SK-MEL-5 (cell line): ENCODE measurements around the gene LMX1A. TPM values are rescaled to one million over a fixed set of nuclear protein-coding genes. Genes with fewer than 3 reads are reported as not detected.

Source experiments
- DNase-seq: peaks from one replicate; pipeline ENCODE4 v3.0.0-alpha.2; 2016; ENCODE audit warnings: low read depth, low spot score
- in situ Hi-C: cut with HindIII; loops from 2 replicates; pipeline ENCODE4 v1.10.0; 2016; ENCODE audit warnings: low sequenced_read_pairs, high pct_unique_total_duplicates, low pct_unique_long_range_greater_than_20kb
- total RNA-seq: library from RNA; depleted of rRNA; stranded (reverse); fragments of >200 nt; shearing (Covaris generic); gene quantifications from 2 replicates; pipeline ENCODE4 v1.2.3, GENCODE V29; 2014

The LMX1A gene
- total RNA-seq, 1 experiment from 2014 or later = not detected

DNA sequence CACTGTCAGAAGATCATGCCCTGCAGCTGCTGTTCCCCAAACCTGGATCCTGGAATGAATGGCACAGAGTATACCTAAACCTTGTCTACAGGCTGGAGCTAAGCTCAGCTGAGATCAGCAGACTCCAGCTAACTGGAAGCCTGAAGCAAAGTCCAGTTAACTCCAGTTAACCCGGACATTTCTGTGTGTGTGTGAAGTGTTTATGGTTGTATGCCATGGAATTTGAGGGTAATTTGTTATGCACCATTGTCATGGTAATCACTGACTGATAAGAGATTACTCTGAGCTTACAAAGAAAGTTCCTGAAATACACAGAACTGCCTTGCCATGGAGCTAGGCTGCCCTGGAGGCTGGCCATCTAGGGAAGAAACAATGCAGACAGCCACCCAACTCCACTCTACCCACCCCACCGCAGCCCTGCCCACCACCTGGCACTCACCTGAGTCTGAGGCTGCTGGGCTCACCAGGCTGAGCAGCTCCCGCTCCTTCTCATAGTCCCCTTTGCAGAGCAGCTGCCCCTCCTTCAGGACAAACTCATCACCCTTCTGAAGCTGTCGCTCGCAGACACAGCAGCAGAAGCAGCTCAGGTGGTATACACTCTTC, 107.4 kb downstream of the LMX1A start:
- in situ Hi-C loops = no loop called here
- DNase-seq = no peak

DNA sequence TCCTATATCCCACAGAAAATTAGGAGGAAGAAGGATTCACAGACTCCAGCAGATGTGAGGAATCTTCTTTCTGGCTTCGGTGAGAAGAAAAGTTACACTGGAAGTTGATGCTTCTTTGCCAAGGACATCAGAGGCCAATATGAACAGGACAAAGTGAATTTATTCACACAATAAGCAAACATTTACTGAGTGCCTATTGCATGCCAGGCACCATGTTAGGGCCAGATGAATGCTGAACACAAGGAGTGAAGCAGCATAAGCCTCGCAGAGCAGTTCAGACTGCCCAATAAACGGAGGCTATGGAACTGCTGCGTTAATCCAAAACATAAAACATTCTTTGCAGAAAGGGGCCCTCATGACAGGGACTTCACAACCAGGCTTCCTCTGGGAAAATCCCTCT, 114.6 kb downstream of the LMX1A start:
- no peak for DNase-seq
- in situ Hi-C loops = no loop called here

DNA sequence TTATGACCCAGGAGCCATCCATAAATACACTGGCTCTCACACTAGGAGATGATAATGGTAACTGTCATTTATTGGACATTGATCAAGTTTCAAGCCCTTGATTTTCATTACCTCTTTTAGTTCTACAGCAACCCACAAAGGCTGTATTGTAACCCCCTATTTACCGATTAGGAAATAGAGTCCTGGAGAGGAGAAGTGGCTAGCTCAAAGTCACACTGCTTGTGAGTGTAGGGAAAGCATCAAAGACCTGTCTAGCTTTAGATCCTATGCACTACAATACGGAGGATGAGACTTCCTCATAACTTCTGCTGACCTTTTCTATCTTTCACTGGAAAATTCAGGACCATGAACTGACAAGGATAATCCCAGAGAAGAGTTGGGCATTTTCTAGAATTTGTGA, 115.2 kb downstream of the LMX1A start:
- in situ Hi-C loops = no loop called here
- no peak for DNase-seq

DNA sequence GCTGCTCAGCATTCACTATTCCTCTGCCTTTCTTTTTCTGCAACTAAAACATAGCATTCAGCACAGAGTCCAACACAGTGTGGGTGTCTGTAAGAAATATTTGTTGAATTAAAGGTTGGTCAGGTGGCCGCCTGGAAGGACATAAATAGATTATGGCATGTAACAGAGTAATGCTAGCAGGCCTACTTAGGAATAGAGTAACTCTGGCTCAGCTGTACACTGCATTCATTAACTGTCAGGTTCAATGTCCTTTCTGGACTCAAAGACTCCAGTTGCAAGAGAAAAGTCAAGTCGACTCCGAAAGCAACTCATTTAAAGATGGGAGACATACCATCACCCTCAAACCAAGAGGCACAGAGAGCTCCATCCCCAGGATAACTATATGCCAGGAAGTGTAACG, 116.0 kb downstream of the LMX1A start:
- DNase-seq = no peak
- in situ Hi-C loops = no loop called here

DNA sequence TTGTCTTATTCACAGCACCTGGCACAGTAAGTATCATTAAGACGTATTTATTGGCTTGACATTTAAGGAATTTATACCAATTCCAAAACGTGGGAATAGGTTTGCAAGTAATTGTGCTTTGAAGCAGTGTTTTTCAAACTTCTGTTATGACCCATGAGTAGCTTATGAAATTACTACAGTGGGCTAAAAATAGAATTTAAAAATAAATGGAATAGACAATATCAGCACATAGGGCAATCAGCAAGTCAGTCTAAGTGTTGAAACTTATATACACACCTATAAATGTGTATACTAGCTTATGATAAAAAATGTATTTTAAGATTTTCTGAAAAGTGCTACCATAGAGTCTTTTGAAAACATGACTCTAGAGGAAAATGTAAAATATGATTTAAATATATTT, 116.6 kb downstream of the LMX1A start:
- in situ Hi-C loops = no loop called here

DNA sequence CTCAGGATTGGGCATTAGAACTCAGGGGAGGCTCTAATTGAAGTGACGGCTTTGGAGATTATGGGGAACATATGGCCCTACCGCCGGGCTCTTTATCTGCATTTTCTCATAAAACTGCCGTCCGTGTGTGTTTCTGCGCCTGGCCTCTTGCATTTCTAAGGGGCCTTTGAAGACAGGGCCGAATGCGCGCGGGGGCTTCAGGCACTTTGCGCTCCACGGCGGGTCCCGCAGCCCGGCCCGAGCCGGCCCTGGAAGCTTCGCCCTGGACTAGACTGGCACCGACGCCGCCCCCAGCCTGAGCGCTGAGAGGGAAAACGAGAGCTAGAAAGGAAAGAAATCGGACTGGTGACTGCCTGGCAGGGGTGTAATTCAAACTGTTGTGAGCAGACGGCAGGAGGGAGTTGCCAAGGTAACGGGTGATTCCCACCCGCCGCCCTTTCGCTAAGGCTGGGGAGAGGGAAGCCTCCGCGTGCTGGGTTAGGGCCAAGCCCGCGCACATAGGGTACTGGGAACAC, 120.7 kb downstream of the LMX1A start:
- DNase-seq = no peak
- in situ Hi-C loops = no loop called here

More for the DNA sequence above, 116.6 kb downstream of the LMX1A start:
- no peak for DNase-seq

DNA sequence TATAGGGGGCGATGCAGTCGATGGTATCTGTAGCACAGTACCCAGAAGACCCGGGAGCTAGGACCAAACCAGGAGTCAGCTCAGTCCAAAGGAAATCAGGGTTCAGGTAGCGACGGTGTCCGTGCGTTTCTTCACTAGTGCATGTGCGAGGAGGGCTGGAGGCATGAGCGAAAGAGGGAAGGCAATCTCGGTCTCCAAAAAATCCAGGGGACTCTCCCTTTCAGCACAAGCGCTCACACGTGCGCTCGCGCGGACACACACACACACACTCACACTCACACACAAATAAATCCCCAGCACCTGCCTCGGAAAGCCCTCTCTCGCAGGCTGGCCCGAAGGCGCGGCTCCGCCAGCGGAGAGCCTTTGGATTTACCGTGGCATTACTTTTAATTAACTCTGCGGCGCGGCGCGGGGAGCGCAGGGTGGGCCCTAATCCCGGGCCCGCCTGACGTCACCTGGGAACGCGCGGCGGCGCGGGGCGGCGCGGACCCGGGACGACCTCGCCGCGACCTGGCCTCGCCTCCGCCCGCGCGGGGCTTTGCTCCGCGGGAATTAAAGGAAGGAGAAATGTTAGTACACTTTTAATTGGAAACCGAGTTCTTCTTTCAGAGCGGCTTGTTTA, 121.2 kb downstream of the LMX1A start:
- in situ Hi-C loops = no loop called here
- no peak for DNase-seq

DNA sequence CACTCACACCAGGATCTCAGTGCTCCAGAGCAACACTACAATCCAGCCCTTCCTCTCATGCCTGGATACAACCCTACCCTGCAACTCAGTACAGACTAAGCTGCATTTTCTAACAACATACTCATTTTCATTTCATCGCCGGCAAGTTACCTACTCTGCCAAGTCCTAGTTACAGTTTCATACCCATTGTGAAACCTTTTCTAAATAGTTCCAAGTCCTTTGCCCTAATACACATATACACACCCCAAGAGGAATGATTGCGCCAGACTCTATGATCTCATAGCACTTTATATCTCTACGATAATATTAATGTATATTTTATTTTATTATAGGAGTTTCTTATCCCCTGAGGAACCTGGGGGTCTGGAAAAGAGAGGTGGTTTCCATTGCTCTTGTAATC, 122.4 kb downstream of the LMX1A start:
- DNase-seq = no peak
- in situ Hi-C loops = no loop called here

DNA sequence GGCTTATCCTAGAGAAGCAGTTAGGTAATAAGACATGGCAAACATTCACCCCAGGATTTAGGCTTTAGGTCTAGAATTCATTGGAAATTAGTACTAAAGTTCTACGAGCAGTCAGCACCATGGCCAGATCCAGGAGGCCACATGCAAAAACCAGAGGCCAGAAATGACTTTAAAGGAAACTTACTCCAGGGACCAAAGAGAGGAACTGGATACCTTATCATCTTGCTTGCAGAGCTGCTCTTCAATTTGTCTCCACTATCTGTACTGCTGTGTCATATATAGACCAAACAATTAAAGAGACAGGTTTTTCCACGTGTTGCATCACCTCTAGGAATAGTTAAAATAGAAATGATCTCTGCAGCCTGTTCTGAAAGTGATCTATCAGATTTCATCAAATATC, 127.8 kb downstream of the LMX1A start:
- in situ Hi-C loops = no loop called here
- no peak for DNase-seq

DNA sequence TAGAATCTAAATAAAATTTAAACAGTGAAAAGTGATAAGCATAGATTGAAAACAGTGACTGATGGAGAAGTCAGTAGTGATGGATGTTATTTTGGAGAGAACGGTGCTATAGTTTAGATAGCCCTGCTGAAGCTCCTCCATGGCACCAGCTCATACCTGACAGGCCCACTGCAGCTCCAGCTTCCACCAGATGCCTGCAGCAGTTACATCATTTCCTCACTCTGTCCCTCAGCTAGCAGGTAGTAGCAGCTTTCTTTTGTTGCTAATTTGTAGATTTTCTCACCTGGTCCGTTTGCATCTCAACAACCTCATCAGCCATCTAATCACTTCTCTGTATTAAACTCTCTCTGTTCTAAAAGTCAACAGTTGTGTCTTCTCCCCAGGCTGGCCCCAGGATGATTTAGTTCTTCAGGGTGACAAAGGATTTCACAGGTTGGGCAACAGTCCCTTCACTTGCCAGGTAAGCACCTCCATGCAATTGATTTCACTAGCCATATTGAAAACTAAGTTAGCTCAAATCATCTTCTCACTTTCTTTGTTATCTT, 128.3 kb downstream of the LMX1A start:
- in situ Hi-C loops = no loop called here
- no peak for DNase-seq

DNA sequence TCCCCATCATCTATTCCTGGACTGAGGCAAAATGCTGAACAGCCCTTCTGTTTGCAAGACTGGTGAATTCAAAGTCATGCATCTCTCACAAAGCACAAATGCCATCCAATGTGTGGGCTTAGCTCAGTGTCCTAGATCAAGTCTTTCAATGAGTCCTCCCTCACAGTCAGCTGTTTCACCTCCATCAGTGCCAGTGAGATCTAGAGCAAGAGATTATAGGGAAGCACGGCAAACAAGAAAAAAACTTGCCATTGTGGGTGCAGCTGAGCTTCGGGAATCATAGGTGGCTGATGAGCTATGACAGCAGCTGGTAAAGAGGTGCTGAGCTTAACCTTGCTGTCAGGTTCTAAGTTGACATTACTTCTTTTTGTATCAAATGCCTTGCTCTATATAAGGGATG, 130.2 kb downstream of the LMX1A start:
- in situ Hi-C loops = no loop called here
- no peak for DNase-seq

DNA sequence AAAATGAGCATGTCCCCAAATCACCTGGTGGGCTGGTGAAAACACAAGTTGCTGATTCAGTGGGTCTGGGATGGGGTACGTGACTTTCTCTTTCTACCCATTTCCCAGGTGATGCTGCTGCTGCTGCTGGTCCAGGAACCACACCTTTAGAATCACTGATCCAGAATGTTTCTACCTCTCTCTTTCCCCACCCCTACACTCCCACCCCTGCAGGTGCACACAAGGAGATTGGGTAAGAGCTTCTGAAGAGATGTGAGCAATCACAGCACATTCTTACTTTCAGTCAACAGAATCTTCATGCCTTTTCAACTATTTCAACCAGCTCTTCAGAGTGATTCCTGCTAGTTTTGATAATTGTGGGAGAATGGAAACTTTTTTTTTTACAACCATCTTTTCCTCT, 130.9 kb downstream of the LMX1A start:
- DNase-seq = no peak
- in situ Hi-C loops = no loop called here

DNA sequence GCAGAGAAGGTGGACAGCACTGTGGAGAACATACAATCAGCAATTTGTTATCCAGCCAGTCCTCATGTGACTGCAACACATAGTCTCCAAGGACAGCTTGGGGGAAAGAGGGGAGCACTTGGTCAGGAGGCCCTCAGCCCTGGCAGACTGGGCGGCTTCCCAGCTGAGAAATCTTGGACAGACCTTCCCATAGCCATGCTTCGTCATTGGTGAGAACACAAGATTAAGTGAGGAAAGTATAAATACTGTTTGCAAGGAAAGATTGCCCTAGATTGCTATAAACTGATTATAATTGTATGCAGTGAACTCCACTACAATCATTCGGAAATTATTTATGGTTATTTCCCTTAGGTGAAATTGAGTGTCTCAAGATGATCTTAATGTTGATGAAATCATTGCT, 131.5 kb downstream of the LMX1A start:
- DNase-seq = no peak
- in situ Hi-C loops = no loop called here

DNA sequence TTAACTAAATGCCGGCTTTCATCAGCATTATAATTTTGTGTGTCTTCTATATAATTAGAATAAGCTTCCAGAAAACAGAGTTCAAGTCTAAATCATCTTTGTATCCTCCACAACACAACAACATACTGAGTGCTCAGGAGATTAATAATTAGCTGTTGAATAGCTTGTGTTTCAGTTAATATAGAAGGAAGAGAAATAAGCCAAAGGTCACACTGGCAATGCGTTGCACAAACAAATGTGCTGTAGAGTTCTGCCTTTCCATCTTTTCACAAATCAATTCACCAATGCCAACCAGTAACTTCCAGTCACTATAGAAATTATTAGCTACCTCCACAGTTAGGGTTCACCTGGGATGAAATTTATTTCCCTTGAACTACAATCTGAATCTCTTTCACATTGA, 132.0 kb downstream of the LMX1A start:
- no peak for DNase-seq
- in situ Hi-C loops = no loop called here

DNA sequence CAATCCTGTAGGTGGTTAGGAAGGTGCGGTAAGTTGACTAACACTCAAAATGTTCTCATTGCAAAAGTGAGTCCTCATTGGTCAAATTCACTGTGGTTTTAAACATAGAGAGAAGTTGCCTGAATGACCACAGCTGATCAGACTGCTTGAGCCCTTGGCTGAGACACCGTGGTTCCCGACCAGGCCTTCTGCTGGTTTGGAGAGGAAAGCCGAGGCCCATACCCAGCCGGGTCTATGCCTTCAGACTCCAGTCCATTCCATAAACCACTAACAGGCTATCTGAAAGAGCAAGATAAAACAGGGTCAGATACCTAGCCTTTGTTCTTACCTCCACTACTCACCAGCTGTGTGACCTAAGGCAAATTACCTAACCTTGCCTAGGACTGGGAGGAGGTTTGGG, 133.9 kb downstream of the LMX1A start:
- no peak for DNase-seq
- in situ Hi-C loops = no loop called here

DNA sequence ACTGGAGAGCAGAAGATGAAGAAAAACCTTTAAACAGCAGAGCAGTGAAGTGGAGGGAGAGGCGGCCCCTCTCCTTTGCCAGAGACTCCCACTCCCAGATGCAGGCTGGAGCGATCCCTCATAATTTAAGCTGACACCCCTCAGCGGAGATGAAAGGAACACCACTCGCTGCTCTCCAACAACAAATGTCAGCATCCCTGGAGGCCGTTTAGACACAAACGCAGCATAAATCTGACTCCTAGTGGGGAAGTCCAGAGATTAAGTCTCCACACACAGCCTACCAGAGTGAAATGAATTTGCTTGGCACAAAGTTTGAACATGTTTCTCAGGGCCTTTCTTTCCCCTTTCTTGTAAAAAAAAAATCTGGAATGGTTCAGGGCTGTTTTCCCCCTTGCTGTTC, 137.8 kb downstream of the LMX1A start:
- DNase-seq = no peak
- in situ Hi-C loops = no loop called here

DNA sequence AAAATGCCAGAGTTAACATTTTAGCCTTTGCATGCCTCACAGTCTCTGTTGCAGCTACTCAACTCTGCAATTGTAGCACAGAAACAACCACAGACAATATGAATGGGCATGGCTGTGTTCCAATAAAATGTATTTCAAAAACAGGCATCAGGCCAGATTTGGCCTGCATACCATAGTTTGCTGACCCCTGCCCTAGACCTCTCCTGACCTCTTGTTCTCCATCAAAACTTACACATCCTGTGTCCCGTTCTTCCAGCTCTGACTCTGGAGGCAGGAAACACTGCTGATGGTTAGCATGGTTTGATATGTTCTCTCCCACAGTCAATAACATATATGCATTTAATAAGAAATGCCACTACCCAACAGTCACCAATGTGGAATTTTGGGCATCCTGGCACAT, 138.6 kb downstream of the LMX1A start:
- no peak for DNase-seq
- in situ Hi-C loops = no loop called here

DNA sequence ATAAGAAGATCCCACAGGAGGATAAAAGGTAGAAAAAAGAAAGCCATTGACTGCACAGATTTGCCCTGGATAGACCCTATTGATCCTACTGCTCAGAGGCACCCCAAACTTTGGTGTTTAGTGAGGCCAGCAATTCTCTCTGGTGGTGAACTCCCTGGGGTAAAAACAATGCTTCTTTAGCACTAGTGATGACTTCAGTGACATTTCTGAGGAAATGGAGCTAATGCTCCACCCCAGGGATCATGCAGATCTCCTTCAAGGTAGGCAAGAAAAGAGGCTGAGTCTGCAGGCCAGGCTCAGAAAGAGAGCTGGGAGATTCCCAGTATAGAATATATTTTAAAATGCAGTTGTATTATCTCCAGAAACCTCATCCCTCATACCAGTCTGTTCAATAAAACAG, 140.3 kb downstream of the LMX1A start:
- in situ Hi-C loops = no loop called here
- DNase-seq = no peak

DNA sequence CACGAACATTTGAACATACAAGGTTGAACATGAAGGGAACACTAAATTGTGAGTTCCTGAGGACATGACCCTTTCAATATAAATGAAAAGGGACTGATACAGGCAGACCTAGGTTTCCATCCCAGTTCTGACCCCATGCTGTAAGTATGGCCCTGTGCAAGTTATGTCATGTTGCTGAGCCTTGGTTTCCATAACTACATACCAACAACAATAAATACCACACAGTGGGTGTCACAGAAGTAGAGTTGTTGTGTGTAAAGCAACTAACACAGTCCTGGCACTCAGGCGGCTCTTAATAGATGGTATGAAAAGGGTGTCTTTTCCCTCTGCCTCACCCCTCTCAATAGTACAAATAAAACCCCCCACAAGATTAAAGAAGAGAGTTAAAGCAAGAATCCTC, 140.8 kb downstream of the LMX1A start:
- in situ Hi-C loops = no loop called here
- no peak for DNase-seq
